Keratinocyte (primary cell): Measurements from ENCODE around the gene ETV7. TPM values are rescaled to one million over a fixed set of nuclear protein-coding genes. Genes with fewer than 3 reads are reported as not detected.
A peak's percentile ranks its signal among the peaks of the same experiment; 100 is the strongest.

ENCODE experiments used
- DNase-seq: peaks from one replicate; pipeline ENCODE4 v3.0.0-alpha.2; 2011; ENCODE audit warnings: low read depth, missing footprints, low spot score
- FAIRE-seq: peaks from 2 replicates; lab custom pipeline; 2011; peaks lifted over from hg19 to GRCh38; lab: Jason Lieb, UNC
- H2AFZ ChIP-seq: 2 replicates; pipeline ENCODE4 v1.6.0; 2012; ENCODE audit warnings: low read length, control low read depth, inconsistent platforms; ENCODE audit not compliant: control insufficient read depth
- H3K27ac ChIP-seq: 2 replicates; pipeline ENCODE4 v1.5.1; 2011; ENCODE audit warnings: low read length; ENCODE audit not compliant: control insufficient read depth, insufficient read depth
- H3K27me3 ChIP-seq: 3 replicates; pipeline ENCODE4 v1.6.0; 2011; ENCODE audit warnings: low read length; ENCODE audit not compliant: control insufficient read depth, insufficient read depth; ENCODE audit errors: extremely low read depth
- H3K36me3 ChIP-seq, 2 experiments: 2 replicates in 1 of 2; 3 replicates in 1 of 2; pipeline ENCODE4 v1.5.1; 2011; ENCODE audit warnings: low read length in 2 of 2, mild to moderate bottlenecking in 1 of 2; ENCODE audit not compliant: control insufficient read depth in 2 of 2, insufficient read depth in 2 of 2; ENCODE audit errors: extremely low read depth in 1 of 2
- H3K4me1 ChIP-seq: 3 replicates; pipeline ENCODE4 v1.5.1; 2011; ENCODE audit warnings: low read length; ENCODE audit not compliant: control insufficient read depth, insufficient read depth; ENCODE audit errors: extremely low read depth
- H3K4me2 ChIP-seq: 3 replicates; pipeline ENCODE4 v1.6.0; 2011; ENCODE audit warnings: low read depth, low read length; ENCODE audit not compliant: control insufficient read depth, insufficient read depth; ENCODE audit errors: extremely low read depth
- H3K4me3 ChIP-seq, 3 experiments: fragments of 200-600 bp in 1 of 3; sonication (generic) in 1 of 3; 2 replicates in 2 of 3; 3 replicates in 1 of 3; pipeline ENCODE4 v1.5.1; 2011 to 2016; ENCODE audit warnings: low read length in 3 of 3, mild to moderate bottlenecking in 3 of 3, control low read depth in 2 of 3, inconsistent platforms in 1 of 3, low read depth in 1 of 3, mixed read lengths in 1 of 3, mixed run types in 1 of 3, moderate library complexity in 1 of 3; ENCODE audit not compliant: control insufficient read depth in 2 of 3, insufficient read depth in 2 of 3; ENCODE audit errors: extremely low read depth in 1 of 3
- H3K79me2 ChIP-seq: 2 replicates; pipeline ENCODE4 v1.6.0; 2012; ENCODE audit warnings: low read length; ENCODE audit not compliant: control insufficient read depth, insufficient read depth
- H3K9ac ChIP-seq: 3 replicates; pipeline ENCODE4 v1.6.0; 2011; ENCODE audit warnings: low read length; ENCODE audit not compliant: control insufficient read depth, insufficient read depth; ENCODE audit errors: extremely low read depth
- H3K9me1 ChIP-seq: 3 replicates; pipeline ENCODE4 v1.6.0; 2011; ENCODE audit warnings: low read length; ENCODE audit not compliant: control insufficient read depth, insufficient read depth; ENCODE audit errors: extremely low read depth
- H3K9me3 ChIP-seq: 2 replicates; pipeline ENCODE4 v1.5.1; 2012; ENCODE audit warnings: low read depth, low read length; ENCODE audit not compliant: control insufficient read depth
- H4K20me1 ChIP-seq: 3 replicates; pipeline ENCODE4 v1.6.0; 2011; ENCODE audit warnings: low read length; ENCODE audit not compliant: control insufficient read depth, insufficient read depth; ENCODE audit errors: extremely low read depth
- EZH2 ChIP-seq: IDR thresholded peaks from one replicate; pipeline ENCODE4 v1.6.1; 2012; ENCODE audit warnings: inconsistent platforms, mild to moderate bottlenecking, low read length, moderate library complexity
- dilution Hi-C: fragments of 300-500 bp; cut with MboI; formaldehyde crosslinking; loops from one replicate; pipeline ENCODE4 v1.7.0; 2020; ENCODE audit warnings: low sequenced_read_pairs; ENCODE audit not compliant: extremely low pct_ligation_motif_present
- polyA plus RNA-seq, 5 experiments: library from polyadenylated mRNA; depleted of rRNA in 3 of 5; stranded (reverse) in 3 of 5; stranded (forward) in 1 of 5; unstranded in 1 of 5; fragments of >200 nt; gene quantifications; 1 replicate in 1 of 5; 2 replicates in 3 of 5; 3 replicates in 1 of 5; pipeline versions ENCODE4 v1.2.1 to v1.2.3, GENCODE V29; 2011 to 2012; ENCODE audit warnings: missing spikeins in 2 of 5, low read depth in 1 of 5, low replicate concordance in 1 of 5
- TF ChIP-seq, protein P1 (sequence below), 3 experiments: IDR thresholded peaks in 1 of 3; conservative IDR thresholded peaks in 1 of 3; optimal IDR thresholded peaks in 1 of 3; 2 replicates in 2 of 3; 3 replicates in 1 of 3; pipeline versions ENCODE3 to v1.5.1; 2011; ENCODE audit warnings: low read length in 3 of 3, mild to moderate bottlenecking in 3 of 3, moderate library complexity in 2 of 3, control low read depth in 1 of 3, inconsistent platforms in 1 of 3; ENCODE audit not compliant: insufficient read depth in 2 of 3; ENCODE audit errors: extremely low read depth in 1 of 3

Gene ETV7
- polyA plus RNA-seq, 1 donor (not counting 4 experiments of a cell fraction or from before 2014, with no cell fraction given): 0.22 TPM

- dilution Hi-C loops: no loop called here
- Histone ChIP-seq H3K79me2 (no peaks in the 10 kb centered on the region), H2AFZ (no peak overlapping the region), H3K4me1 (peaks cover under 1% of the 10 kb centered on the region), H3K9me3 (no peaks in the 10 kb centered on the region), H3K4me3 (no peak overlapping the region), H3K9me1 (no peaks in the 10 kb centered on the region), H3K27me3 (peaks cover 10% of the 10 kb centered on the region), H3K4me2 (no peak overlapping the region), H3K9ac (no peak overlapping the region), H3K27ac (no peak overlapping the region), H4K20me1 (no peaks in the 10 kb centered on the region), H3K36me3 (no peaks in the 10 kb centered on the region)
- TF ChIP-seq EZH2: no peak
- TF ChIP-seq, protein P1, sequence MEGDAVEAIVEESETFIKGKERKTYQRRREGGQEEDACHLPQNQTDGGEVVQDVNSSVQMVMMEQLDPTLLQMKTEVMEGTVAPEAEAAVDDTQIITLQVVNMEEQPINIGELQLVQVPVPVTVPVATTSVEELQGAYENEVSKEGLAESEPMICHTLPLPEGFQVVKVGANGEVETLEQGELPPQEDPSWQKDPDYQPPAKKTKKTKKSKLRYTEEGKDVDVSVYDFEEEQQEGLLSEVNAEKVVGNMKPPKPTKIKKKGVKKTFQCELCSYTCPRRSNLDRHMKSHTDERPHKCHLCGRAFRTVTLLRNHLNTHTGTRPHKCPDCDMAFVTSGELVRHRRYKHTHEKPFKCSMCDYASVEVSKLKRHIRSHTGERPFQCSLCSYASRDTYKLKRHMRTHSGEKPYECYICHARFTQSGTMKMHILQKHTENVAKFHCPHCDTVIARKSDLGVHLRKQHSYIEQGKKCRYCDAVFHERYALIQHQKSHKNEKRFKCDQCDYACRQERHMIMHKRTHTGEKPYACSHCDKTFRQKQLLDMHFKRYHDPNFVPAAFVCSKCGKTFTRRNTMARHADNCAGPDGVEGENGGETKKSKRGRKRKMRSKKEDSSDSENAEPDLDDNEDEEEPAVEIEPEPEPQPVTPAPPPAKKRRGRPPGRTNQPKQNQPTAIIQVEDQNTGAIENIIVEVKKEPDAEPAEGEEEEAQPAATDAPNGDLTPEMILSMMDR (optimal IDR thresholded peaks at IDR 0.05 in 1 of 3, IDR thresholded peaks at IDR 0.05 in 1 of 3, conservative IDR thresholded peaks at IDR 0.05 in 1 of 3; ENCODE audit: extremely low read depth in 1 of 3, insufficient read depth in 2 of 3, low read length in 3 of 3): peak in 1 of 3 experiments; percentile 22
- FAIRE-seq: no peak
- no peak for DNase-seq
Observed at GRCh38 chr6:36319436-36319762, 68.1 kb downstream of the ETV7 start.

GRCh38 chr6:36318690-36319435 lies 68.6 kb downstream of the ETV7 start:
- Histone ChIP-seq H3K27ac (no peak overlapping the region), H3K9ac (no peak overlapping the region), H2AFZ (no peak overlapping the region), H3K9me3 (no peaks in the 10 kb centered on the region), H3K4me2 (no peak overlapping the region), H3K9me1 (no peaks in the 10 kb centered on the region), H3K27me3 (peaks cover 10% of the 10 kb centered on the region), H4K20me1 (no peaks in the 10 kb centered on the region), H3K4me3 (no peak overlapping the region), H3K4me1 (peaks cover 6% of the 10 kb centered on the region), H3K79me2 (no peaks in the 10 kb centered on the region), H3K36me3 (no peaks in the 10 kb centered on the region)
- FAIRE-seq (no peak), DNase-seq (no peak)
- TF ChIP-seq EZH2: no peak
- TF ChIP-seq, protein P1 (optimal IDR thresholded peaks at IDR 0.05 in 1 of 3, IDR thresholded peaks at IDR 0.05 in 1 of 3, conservative IDR thresholded peaks at IDR 0.05 in 1 of 3; ENCODE audit: extremely low read depth in 1 of 3, insufficient read depth in 2 of 3, low read length in 3 of 3): no peak
- dilution Hi-C loops: no loop called here
